Psoas muscle (tissue), 8 donors: ENCODE data around the gene TBC1D4. TPM values are rescaled to one million over a fixed set of nuclear protein-coding genes. Genes with fewer than 3 reads are reported as not detected.

Experiments
- ATAC-seq, 4 donors: fragments of 200-7000 bp; cut with Tn5 transposase; one replicate each; pipeline ENCODE4 v1.9.1; 2020; ENCODE audit warnings: moderate library complexity in 3 of 4, mild to moderate bottlenecking in 2 of 4
- DNase-seq, 2 donors: peaks; one replicate each; pipeline ENCODE4 v3.0.0-alpha.2; 2020
- H3K27ac ChIP-seq: fragments of 200-600 bp; one replicate; pipeline ENCODE4 v1.8.0; 2022
- H3K27me3 ChIP-seq, 3 donors: fragments of 200-600 bp in 1 of 3; one replicate each; pipeline versions ENCODE4 v1.6.1 to v1.8.0; 2013 to 2022; ENCODE audit warnings: low read length in 2 of 3, mild to moderate bottlenecking in 2 of 3, moderate library complexity in 1 of 3; ENCODE audit not compliant: insufficient read depth in 3 of 3
- H3K36me3 ChIP-seq, 2 donors: fragments of 200-600 bp in 1 of 2; one replicate each; pipeline versions ENCODE4 v1.6.1 to v1.8.0; 2013 to 2022; ENCODE audit warnings: low read depth in 1 of 2, mild to moderate bottlenecking in 1 of 2, moderate library complexity in 1 of 2; ENCODE audit not compliant: insufficient read depth in 1 of 2
- H3K4me1 ChIP-seq: fragments of 200-600 bp; one replicate; pipeline ENCODE4 v1.8.0; 2022
- H3K4me3 ChIP-seq: fragments of 200-600 bp; one replicate; pipeline ENCODE4 v1.8.0; 2022; ENCODE audit warnings: mild to moderate bottlenecking
- H3K9me3 ChIP-seq: fragments of 200-600 bp; one replicate; pipeline ENCODE4 v1.8.0; 2022
- WGBS, 3 donors: extraction: QIAGEN DNeasy Blood & Tissue Kit; methylation state at CpG; one replicate each; pipeline versions ENCODE4 v1.1.6 to v1.1.7; 2013; 5-methylcytosine and 5-hydroxymethylcytosine counted together
- intact Hi-C, 2 donors: fragments of 100-400 bp; cut with DNase I; formaldehyde crosslinking; loops; one replicate each; pipeline versions ENCODE4 v1.11.0 to v1.14.2; 2022
- polyA plus RNA-seq, 3 donors: library from polyadenylated mRNA; stranded (reverse); fragments of 200-250 nt; gene quantifications; one replicate each; pipeline ENCODE4 v1.2.3, GENCODE V29; 2013
- total RNA-seq, 4 donors: library from RNA; stranded (reverse); fragmentation: NEBNext Ultra II Directional in 2 of 4; extraction: Animal tissue kit (Norgen Biotek cat#: 25700) in 2 of 4; gene quantifications; one replicate each; pipeline versions ENCODE4 v1.2.1 to v1.2.4, GENCODE V29; 2021 to 2023
- TF ChIP-seq, protein P1 (sequence below): fragments of 200-600 bp; IDR thresholded peaks from one replicate; pipeline ENCODE4 v1.8.0; 2022; ENCODE audit warnings: antibody characterized with exemption
- donor health status: healthy with polysubstance abuse.
- donor health status: DM: no; HTN: no; CAD: no; lungs with moderate emphysema.
- donor health status: Bipolar disorder and iron deficiency.
- donor health status: healthy.
- donor health status: DM: yes; HTN: yes; CAD: no.
- donor health status: DM: no; HTN: no; CAD: no.
- donor health status: DM: no; HTN: no; CAD: no.
- donor health status: DM: yes; HTN: yes; CAD: no.

The TBC1D4 gene
- total and polyA plus RNA-seq, 7 donors = 3.1 to 127 (median 89.9) TPM

DNA sequence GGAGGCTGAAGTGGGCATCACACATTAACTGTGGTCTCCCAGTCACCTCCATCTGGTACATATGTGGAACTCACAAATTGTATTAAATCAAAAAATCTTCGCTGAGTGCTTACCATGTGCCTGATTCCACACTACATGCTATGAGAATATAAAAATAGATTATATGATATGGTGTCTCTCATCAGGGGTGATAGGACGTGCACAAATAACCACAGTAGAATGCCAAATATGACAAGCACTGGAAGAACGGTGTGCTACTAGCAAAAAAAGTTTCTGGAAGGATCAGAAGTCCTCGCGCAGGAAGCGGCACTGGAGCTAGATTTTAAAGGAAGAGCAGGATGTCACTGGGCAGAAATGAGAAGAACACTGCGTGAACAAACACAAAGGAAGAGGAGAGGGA is 62.3 kb downstream of the TBC1D4 start:
- H3K9me3 ChIP-seq = no peaks in the 10 kb centered on the region
- WGBS, 3 donors = 27 to 52% (median 30%) methylated on average over 7 of the region's 7 CpGs
- H3K27ac ChIP-seq = peak overlapping the region; percentile 87
- intact Hi-C loops = no loop called here
- DNase-seq (no peak), ATAC-seq (peak; percentile 30 to 59 (median 48))
- no peaks in the 10 kb centered on the region for H3K27me3 ChIP-seq
- TF ChIP-seq, protein P1, sequence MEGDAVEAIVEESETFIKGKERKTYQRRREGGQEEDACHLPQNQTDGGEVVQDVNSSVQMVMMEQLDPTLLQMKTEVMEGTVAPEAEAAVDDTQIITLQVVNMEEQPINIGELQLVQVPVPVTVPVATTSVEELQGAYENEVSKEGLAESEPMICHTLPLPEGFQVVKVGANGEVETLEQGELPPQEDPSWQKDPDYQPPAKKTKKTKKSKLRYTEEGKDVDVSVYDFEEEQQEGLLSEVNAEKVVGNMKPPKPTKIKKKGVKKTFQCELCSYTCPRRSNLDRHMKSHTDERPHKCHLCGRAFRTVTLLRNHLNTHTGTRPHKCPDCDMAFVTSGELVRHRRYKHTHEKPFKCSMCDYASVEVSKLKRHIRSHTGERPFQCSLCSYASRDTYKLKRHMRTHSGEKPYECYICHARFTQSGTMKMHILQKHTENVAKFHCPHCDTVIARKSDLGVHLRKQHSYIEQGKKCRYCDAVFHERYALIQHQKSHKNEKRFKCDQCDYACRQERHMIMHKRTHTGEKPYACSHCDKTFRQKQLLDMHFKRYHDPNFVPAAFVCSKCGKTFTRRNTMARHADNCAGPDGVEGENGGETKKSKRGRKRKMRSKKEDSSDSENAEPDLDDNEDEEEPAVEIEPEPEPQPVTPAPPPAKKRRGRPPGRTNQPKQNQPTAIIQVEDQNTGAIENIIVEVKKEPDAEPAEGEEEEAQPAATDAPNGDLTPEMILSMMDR = no peak
- no peaks in the 10 kb centered on the region for H3K36me3 ChIP-seq
- H3K4me1 ChIP-seq = peaks cover 92% of the 10 kb centered on the region
- H3K4me3 ChIP-seq = peak overlapping the region; percentile 36

GRCh38 chr13:75418997-75419396 is 63.0 kb downstream of the TBC1D4 start:
- WGBS, 3 donors = 15 to 30% (median 21%) methylated on average over 2 of the region's 2 CpGs
- Histone ChIP-seq H3K4me1 (peaks cover 90% of the 10 kb centered on the region), H3K36me3 (no peaks in the 10 kb centered on the region), H3K9me3 (no peaks in the 10 kb centered on the region), H3K4me3 (peak overlapping the region; percentile 36), H3K27ac (peak overlapping the region; percentile 87), H3K27me3 (no peaks in the 10 kb centered on the region)
- no peak for DNase-seq
- intact Hi-C loops = no loop called here
- TF ChIP-seq, protein P1 = no peak
- peak in 3 of 4 donors; percentile 37 to 67 (median 64) for ATAC-seq

GRCh38 chr13:75418186-75418843 is 63.7 kb downstream of the TBC1D4 start:
- no peak for DNase-seq
- intact Hi-C loops = no loop called here

DNA sequence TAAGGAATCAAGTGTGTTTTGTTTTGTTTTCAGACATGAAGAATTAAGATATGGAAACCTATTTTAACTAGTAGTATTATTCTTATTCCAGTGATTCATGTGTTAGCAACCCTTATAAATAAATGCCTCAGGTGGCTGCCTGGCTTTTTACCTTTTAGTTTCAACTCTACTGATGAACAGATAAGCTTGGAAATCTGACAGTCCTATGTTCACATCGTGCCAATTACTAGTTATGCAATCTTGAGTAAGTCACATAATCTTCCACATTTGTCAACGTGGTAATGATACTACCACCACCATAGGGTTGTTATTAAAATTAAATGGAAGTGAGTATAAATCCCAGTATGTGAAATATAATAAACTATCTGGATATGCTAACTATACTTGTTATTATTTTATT is 64.3 kb downstream of the TBC1D4 start:
- H3K27ac ChIP-seq = peak overlapping the region; percentile 87
- DNase-seq (no peak), ATAC-seq (peak; percentile 29 to 62 (median 44))
- no peaks in the 10 kb centered on the region for H3K27me3 ChIP-seq
- TF ChIP-seq, protein P1 = no peak
- no peak overlapping the region for H3K4me3 ChIP-seq
- no peaks in the 10 kb centered on the region for H3K9me3 ChIP-seq
- intact Hi-C loops = no loop called here
- peaks cover 77% of the 10 kb centered on the region for H3K4me1 ChIP-seq
- no peaks in the 10 kb centered on the region for H3K36me3 ChIP-seq
- WGBS, 3 donors = 10 to 28% (median 16%) methylated on average over 2 of the region's 2 CpGs

More at GRCh38 chr13:75418186-75418843, 63.7 kb downstream of the TBC1D4 start:
- Histone ChIP-seq H3K4me1 (peaks cover 83% of the 10 kb centered on the region), H3K27ac (peak overlapping the region; percentile 87), H3K9me3 (no peaks in the 10 kb centered on the region), H3K36me3 (no peaks in the 10 kb centered on the region), H3K27me3 (no peaks in the 10 kb centered on the region), H3K4me3 (peak overlapping the region; percentile 36)
- no peak for ATAC-seq
- TF ChIP-seq, protein P1 = no peak
- 30 to 42% (median 32%) methylated on average over 3 of the region's 3 CpGs for WGBS, 3 donors

DNA sequence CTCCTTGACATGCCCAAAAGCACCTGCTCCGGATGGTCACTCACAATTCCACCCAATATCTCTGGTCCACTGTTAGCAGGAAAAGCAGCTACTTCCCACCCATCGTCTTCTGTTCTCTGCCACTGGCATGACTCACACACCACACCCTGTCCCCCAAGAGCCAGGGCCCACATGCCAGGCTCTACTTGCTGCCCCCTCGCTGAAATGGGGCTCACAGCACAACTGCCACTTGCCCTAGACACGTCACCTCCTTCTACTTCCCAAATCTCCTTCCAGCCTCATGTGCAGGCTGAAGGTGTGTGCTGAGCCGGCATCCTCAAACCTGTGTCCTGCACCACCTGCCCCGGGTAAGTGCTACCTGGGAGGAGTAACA is 65.0 kb downstream of the TBC1D4 start:
- no peak overlapping the region for H3K4me3 ChIP-seq
- ATAC-seq (peak; percentile 17 to 56 (median 50)), DNase-seq (peak in 1 of 2 donors; percentile 69)
- intact Hi-C loops = no loop called here
- H3K27me3 ChIP-seq = no peaks in the 10 kb centered on the region
- peaks cover 70% of the 10 kb centered on the region for H3K4me1 ChIP-seq
- no peaks in the 10 kb centered on the region for H3K36me3 ChIP-seq
- no peaks in the 10 kb centered on the region for H3K9me3 ChIP-seq
- H3K27ac ChIP-seq = peak overlapping the region; percentile 87
- TF ChIP-seq, protein P1 = no peak
- WGBS, 3 donors = 59 to 77% (median 66%) methylated on average over 6 of the region's 6 CpGs
